ENCODE results near the gene CALM1. TPM values are rescaled to one million over a fixed set of nuclear protein-coding genes. Genes with fewer than 3 reads are reported as not detected.
A peak's percentile ranks its signal among the peaks of the same experiment; 100 is the strongest.

Gene CALM1
- total and polyA plus RNA-seq, 10 of the 15 experiments (the other 5 are each of a cell fraction or from before 2014, with no cell fraction given), result 110 to 729 (median 261) TPM

DNA sequence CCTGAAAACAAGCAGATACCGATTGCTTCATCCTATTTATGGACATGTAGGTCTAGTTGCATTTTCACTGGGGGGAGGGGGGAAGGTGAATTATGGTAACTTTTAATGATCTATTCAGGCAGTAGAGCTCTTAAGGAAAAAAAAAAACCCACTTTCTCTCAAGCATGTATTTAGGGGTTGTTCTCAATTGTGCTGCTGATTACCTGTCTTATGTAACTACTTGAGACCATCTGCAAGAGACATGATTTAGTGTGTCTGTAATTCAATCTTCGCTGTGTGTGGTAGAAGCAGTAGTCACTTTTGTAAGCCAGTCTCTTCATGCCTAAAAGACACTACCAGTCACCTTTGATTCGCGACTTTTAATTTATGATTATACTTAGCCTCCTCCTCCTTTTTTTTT, 8.9 kb downstream of the CALM1 start:
- CTCF ChIA-PET, result interaction anchor here (1.5 kb wide), 1 partner anchor 291 kb away, joined by 3 read pairs; no protein-coding TSS in a partner anchor
- no peak for FAIRE-seq
- Histone ChIP-seq H3K9ac (ENCODE audit: control insufficient read depth, insufficient read depth, low read length) (no peak overlapping the region), H2AFZ (ENCODE audit: control insufficient read depth, low read depth, low read length) (no peak overlapping the region), H3K79me2 (ENCODE audit: control insufficient read depth, insufficient read depth, low read length) (peaks cover 3% of the 10 kb centered on the region; the same call in 1 of the 2 replicates), H3K36me3 (ENCODE audit: control insufficient read depth in 2 of 2, insufficient read depth in 2 of 2, low read length in 1 of 2) (peaks cover 12 to 35% of the 10 kb centered on the region in 2 experiments), H3K27me3 (replicated peaks in 1 of 2; ENCODE audit: control insufficient read depth in 2 of 2, insufficient read depth in 2 of 2, low read length in 1 of 2) (no peaks in the 10 kb centered on the region), H3K27ac (ENCODE audit: control insufficient read depth, insufficient read depth) (no peak overlapping the region), H3K9me3 (replicated peaks; ENCODE audit: control insufficient read depth, insufficient read depth, low read length) (no peaks in the 10 kb centered on the region), H3K4me2 (ENCODE audit: control insufficient read depth, insufficient read depth) (no peak overlapping the region), H4K20me1 (ENCODE audit: control insufficient read depth, insufficient read depth) (peaks cover 3% of the 10 kb centered on the region; the same call in 1 of the 2 replicates), H3K4me3 (no peak overlapping the region), H3K4me1 (ENCODE audit: control insufficient read depth, insufficient read depth, low read length) (peaks cover 2% of the 10 kb centered on the region; the same call in 1 of the 2 replicates)
- BruUV-seq (replicated peaks), result no TSS peak
- POLR2A ChIA-PET, result no interaction called here
- SMC1A ChIA-PET (ENCODE audit: uncharacterized antibody, unreplicated experiment), result no interaction called here
- RAD21 ChIA-PET (ENCODE audit: unreplicated experiment), result interaction anchor here (0.9 kb wide), 1 partner anchor 147 kb away, joined by 3 read pairs; no protein-coding TSS in a partner anchor
- WGBS (ENCODE audit: insufficient coverage, insufficient replicate concordance, low lambda C conversion rate, missing lambda C conversion rate), result 100% methylated on average over 4 of the region's 4 CpGs
- in situ Hi-C loops (cut with MboI), result no loop called here
- ATAC-seq, result peak; percentile 17; the same call in 1 of the 3 replicates
- intact Hi-C loops (cut with micrococcal nuclease; ENCODE audit: unreplicated experiment), result no loop called here
- DNase-seq (ENCODE audit: low read depth, low spot score), result no peak
- TF ChIP-seq SRF (IDR thresholded peaks at IDR 0.05; ENCODE audit: low read depth in 2 of 2, low read length in 2 of 2), result no peak
- no peak for TF ChIP-seq CHD2 (IDR thresholded peaks at IDR 0.05; ENCODE audit: borderline replicate concordance, low read depth, low read length)
- TF ChIP-seq, protein P1, sequence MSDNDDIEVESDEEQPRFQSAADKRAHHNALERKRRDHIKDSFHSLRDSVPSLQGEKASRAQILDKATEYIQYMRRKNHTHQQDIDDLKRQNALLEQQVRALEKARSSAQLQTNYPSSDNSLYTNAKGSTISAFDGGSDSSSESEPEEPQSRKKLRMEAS (IDR thresholded peaks at IDR 0.05; ENCODE audit: low read depth, low read length), result no peak
- TF ChIP-seq CBX5 (IDR thresholded peaks at IDR 0.05; ENCODE audit: low read depth), result no peak
- no peak for TF ChIP-seq BHLHE40 (IDR thresholded peaks at IDR 0.05; ENCODE audit: borderline replicate concordance in 1 of 2, low read depth in 2 of 2, low read length in 1 of 2)
- TF ChIP-seq, protein P2, sequence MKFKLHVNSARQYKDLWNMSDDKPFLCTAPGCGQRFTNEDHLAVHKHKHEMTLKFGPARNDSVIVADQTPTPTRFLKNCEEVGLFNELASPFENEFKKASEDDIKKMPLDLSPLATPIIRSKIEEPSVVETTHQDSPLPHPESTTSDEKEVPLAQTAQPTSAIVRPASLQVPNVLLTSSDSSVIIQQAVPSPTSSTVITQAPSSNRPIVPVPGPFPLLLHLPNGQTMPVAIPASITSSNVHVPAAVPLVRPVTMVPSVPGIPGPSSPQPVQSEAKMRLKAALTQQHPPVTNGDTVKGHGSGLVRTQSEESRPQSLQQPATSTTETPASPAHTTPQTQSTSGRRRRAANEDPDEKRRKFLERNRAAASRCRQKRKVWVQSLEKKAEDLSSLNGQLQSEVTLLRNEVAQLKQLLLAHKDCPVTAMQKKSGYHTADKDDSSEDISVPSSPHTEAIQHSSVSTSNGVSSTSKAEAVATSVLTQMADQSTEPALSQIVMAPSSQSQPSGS (IDR thresholded peaks at IDR 0.05; ENCODE audit: low read length), result no peak
- TF ChIP-seq, protein P3, sequence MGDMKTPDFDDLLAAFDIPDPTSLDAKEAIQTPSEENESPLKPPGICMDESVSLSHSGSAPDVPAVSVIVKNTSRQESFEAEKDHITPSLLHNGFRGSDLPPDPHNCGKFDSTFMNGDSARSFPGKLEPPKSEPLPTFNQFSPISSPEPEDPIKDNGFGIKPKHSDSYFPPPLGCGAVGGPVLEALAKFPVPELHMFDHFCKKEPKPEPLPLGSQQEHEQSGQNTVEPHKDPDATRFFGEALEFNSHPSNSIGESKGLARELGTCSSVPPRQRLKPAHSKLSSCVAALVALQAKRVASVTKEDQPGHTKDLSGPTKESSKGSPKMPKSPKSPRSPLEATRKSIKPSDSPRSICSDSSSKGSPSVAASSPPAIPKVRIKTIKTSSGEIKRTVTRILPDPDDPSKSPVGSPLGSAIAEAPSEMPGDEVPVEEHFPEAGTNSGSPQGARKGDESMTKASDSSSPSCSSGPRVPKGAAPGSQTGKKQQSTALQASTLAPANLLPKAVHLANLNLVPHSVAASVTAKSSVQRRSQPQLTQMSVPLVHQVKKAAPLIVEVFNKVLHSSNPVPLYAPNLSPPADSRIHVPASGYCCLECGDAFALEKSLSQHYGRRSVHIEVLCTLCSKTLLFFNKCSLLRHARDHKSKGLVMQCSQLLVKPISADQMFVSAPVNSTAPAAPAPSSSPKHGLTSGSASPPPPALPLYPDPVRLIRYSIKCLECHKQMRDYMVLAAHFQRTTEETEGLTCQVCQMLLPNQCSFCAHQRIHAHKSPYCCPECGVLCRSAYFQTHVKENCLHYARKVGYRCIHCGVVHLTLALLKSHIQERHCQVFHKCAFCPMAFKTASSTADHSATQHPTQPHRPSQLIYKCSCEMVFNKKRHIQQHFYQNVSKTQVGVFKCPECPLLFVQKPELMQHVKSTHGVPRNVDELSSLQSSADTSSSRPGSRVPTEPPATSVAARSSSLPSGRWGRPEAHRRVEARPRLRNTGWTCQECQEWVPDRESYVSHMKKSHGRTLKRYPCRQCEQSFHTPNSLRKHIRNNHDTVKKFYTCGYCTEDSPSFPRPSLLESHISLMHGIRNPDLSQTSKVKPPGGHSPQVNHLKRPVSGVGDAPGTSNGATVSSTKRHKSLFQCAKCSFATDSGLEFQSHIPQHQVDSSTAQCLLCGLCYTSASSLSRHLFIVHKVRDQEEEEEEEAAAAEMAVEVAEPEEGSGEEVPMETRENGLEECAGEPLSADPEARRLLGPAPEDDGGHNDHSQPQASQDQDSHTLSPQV (IDR thresholded peaks at IDR 0.05), result no peak
- no peak for TF ChIP-seq SMAD1 (IDR thresholded peaks at IDR 0.05; ENCODE audit: low read depth, partially characterized antibody)
- TF ChIP-seq IRF4 (IDR thresholded peaks at IDR 0.05; ENCODE audit: low read depth, low read length), result no peak
- TF ChIP-seq ZNF217 (IDR thresholded peaks at IDR 0.05), result no peak
- no peak for TF ChIP-seq JUNB (IDR thresholded peaks at IDR 0.05)
- no peak for TF ChIP-seq RAD21 (IDR thresholded peaks at IDR 0.05; ENCODE audit: insufficient read depth, low read depth, low read length)
- TF ChIP-seq FOXM1 (IDR thresholded peaks at IDR 0.05; ENCODE audit: low read depth, low read length), result no peak
- no peak for TF ChIP-seq NR2F1 (conservative IDR thresholded peaks at IDR 0.05)
- TF ChIP-seq TCF12 (IDR thresholded peaks at IDR 0.05; ENCODE audit: low read depth, low read length), result no peak
- TF ChIP-seq, protein P4, sequence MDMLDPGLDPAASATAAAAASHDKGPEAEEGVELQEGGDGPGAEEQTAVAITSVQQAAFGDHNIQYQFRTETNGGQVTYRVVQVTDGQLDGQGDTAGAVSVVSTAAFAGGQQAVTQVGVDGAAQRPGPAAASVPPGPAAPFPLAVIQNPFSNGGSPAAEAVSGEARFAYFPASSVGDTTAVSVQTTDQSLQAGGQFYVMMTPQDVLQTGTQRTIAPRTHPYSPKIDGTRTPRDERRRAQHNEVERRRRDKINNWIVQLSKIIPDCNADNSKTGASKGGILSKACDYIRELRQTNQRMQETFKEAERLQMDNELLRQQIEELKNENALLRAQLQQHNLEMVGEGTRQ (IDR thresholded peaks at IDR 0.05; ENCODE audit: borderline replicate concordance, low read depth, low read length), result no peak
- no peak for TF ChIP-seq HCFC1 (IDR thresholded peaks at IDR 0.05; ENCODE audit: low read length)

Data from GM12878 (cell line).